GM21515 (cell line): ENCODE data around the gene PLAC1.

Experiments used
- ATAC-seq: cut with Tn5 transposase; IDR thresholded peaks from one replicate; pipeline ENCODE4 v1.9.1; 2021; ENCODE audit not compliant: unreplicated experiment

Gene PLAC1

GRCh38 chrX:134632355-134632754 is 25.9 kb downstream of the PLAC1 start:
- no peak for ATAC-seq

GRCh38 chrX:134631426-134632346 is 26.6 kb downstream of the PLAC1 start:
- ATAC-seq = no peak

- ATAC-seq = no peak
Observed at GRCh38 chrX:134628663-134629062, 29.6 kb downstream of the PLAC1 start.

- no peak for ATAC-seq
Observed at GRCh38 chrX:134626434-134626833, 31.8 kb downstream of the PLAC1 start.

- ATAC-seq = no peak
Observed at GRCh38 chrX:134625315-134625718, 33.0 kb downstream of the PLAC1 start.

GRCh38 chrX:134624046-134624430 is 34.2 kb downstream of the PLAC1 start:
- no peak for ATAC-seq

GRCh38 chrX:134623293-134624045 is 34.8 kb downstream of the PLAC1 start:
- no peak for ATAC-seq

GRCh38 chrX:134622813-134623185 is 35.5 kb downstream of the PLAC1 start:
- no peak for ATAC-seq

GRCh38 chrX:134622056-134622812 is 36.0 kb downstream of the PLAC1 start:
- ATAC-seq = peak; percentile 83

GRCh38 chrX:134619838-134620237 is 38.4 kb downstream of the PLAC1 start:
- no peak for ATAC-seq

GRCh38 chrX:134613396-134613795 is 44.9 kb downstream of the PLAC1 start:
- ATAC-seq = no peak

GRCh38 chrX:134608153-134608552 is 50.1 kb downstream of the PLAC1 start:
- no peak for ATAC-seq

- no peak for ATAC-seq
Observed at GRCh38 chrX:134607523-134607922, 50.7 kb downstream of the PLAC1 start.

GRCh38 chrX:134604701-134605311 is 53.5 kb downstream of the PLAC1 start:
- no peak for ATAC-seq

GRCh38 chrX:134603806-134604700 is 54.2 kb downstream of the PLAC1 start:
- ATAC-seq = no peak

- no peak for ATAC-seq
Observed at GRCh38 chrX:134602410-134602809, 55.9 kb downstream of the PLAC1 start.

- ATAC-seq = no peak
Observed at GRCh38 chrX:134601240-134601765, 57.0 kb downstream of the PLAC1 start.

GRCh38 chrX:134600714-134601113 is 57.6 kb downstream of the PLAC1 start:
- ATAC-seq = no peak

- no peak for ATAC-seq
Observed at GRCh38 chrX:134599184-134599914, 58.9 kb downstream of the PLAC1 start.
